Duodenal mucosa (tissue), 2 donors: ENCODE data around the gene MRC2.
"Not testable (repeated sequence)": the region's sequence is repeated elsewhere in the genome, so short reads cannot be mapped to it uniquely, and the experiment has no call there.

Experiments
- H3K27ac ChIP-seq: one replicate; pipeline ENCODE4 v1.7.0; 2013; ENCODE audit warnings: low read depth, low read length
- H3K27me3 ChIP-seq, 2 donors: one replicate each; pipeline ENCODE4 v1.7.0; 2013; ENCODE audit warnings: low read length in 2 of 2, control low read depth in 1 of 2; ENCODE audit not compliant: insufficient read depth in 2 of 2, control insufficient read depth in 1 of 2
- H3K36me3 ChIP-seq, 2 donors: one replicate each; pipeline ENCODE4 v1.7.0; 2013; ENCODE audit warnings: low read length in 2 of 2, control low read depth in 1 of 2; ENCODE audit not compliant: insufficient read depth in 2 of 2, control insufficient read depth in 1 of 2
- H3K4me1 ChIP-seq, 2 donors: one replicate each; pipeline ENCODE4 v1.7.0; 2013; ENCODE audit warnings: low read length in 2 of 2, control low read depth in 1 of 2; ENCODE audit not compliant: insufficient read depth in 2 of 2, control insufficient read depth in 1 of 2
- H3K4me3 ChIP-seq, 2 donors: one replicate each; pipeline ENCODE4 v1.7.0; 2013; ENCODE audit warnings: low read length in 2 of 2, low read depth in 1 of 2
- H3K9ac ChIP-seq, 2 donors: one replicate each; pipeline ENCODE4 v1.7.0; 2013; ENCODE audit warnings: low read length in 2 of 2, low read depth in 1 of 2
- H3K9me3 ChIP-seq, 2 donors: one replicate each; pipeline ENCODE4 v1.7.0; 2013; ENCODE audit warnings: low read length in 2 of 2, control low read depth in 1 of 2; ENCODE audit not compliant: control insufficient read depth in 1 of 2

Gene MRC2

GRCh38 chr17:62689441-62690167, 62.1 kb downstream of the MRC2 start:
- H3K4me1 ChIP-seq = no peaks in the 10 kb centered on the region
- no peaks in the 10 kb centered on the region for H3K27me3 ChIP-seq
- no peak overlapping the region for H3K9ac ChIP-seq
- H3K36me3 ChIP-seq = no peaks in the 10 kb centered on the region
- no peaks in the 10 kb centered on the region for H3K9me3 ChIP-seq
- no peak overlapping the region for H3K27ac ChIP-seq
- H3K4me3 ChIP-seq = no peak overlapping the region

- no peaks in the 10 kb centered on the region for H3K27me3 ChIP-seq
- no peak overlapping the region for H3K27ac ChIP-seq
- no peaks in the 10 kb centered on the region for H3K4me1 ChIP-seq
- no peak overlapping the region for H3K9ac ChIP-seq
- no peaks in the 10 kb centered on the region for H3K36me3 ChIP-seq
- H3K9me3 ChIP-seq = no peaks in the 10 kb centered on the region
- H3K4me3 ChIP-seq = no peak overlapping the region
Measured at GRCh38 chr17:62690168-62690897, 62.9 kb downstream of the MRC2 start.

GRCh38 chr17:62691589-62691915, 64.1 kb downstream of the MRC2 start:
- not testable (repeated sequence) for H3K4me3 ChIP-seq, H3K27ac ChIP-seq, H3K9ac ChIP-seq, H3K27me3 ChIP-seq, H3K36me3 ChIP-seq, H3K9me3 ChIP-seq, H3K4me1 ChIP-seq

- Histone ChIP-seq H3K9me3 (no peaks in the 10 kb centered on the region), H3K4me3 (no peak overlapping the region), H3K9ac (no peak overlapping the region), H3K4me1 (no peaks in the 10 kb centered on the region), H3K36me3 (no peaks in the 10 kb centered on the region), H3K27me3 (no peaks in the 10 kb centered on the region), H3K27ac (no peak overlapping the region)
Measured at GRCh38 chr17:62692159-62692651, 64.7 kb downstream of the MRC2 start.

GRCh38 chr17:62692721-62693431, 65.4 kb downstream of the MRC2 start:
- Histone ChIP-seq H3K4me1 (no peaks in the 10 kb centered on the region), H3K4me3 (no peak overlapping the region), H3K36me3 (no peaks in the 10 kb centered on the region), H3K9ac (no peak overlapping the region), H3K9me3 (no peaks in the 10 kb centered on the region), H3K27me3 (no peaks in the 10 kb centered on the region), H3K27ac (no peak overlapping the region)

- Histone ChIP-seq H3K4me1 (no peaks in the 10 kb centered on the region), H3K27me3 (no peaks in the 10 kb centered on the region)
Measured at GRCh38 chr17:62693616-62694409, 66.3 kb downstream of the MRC2 start.

GRCh38 chr17:62695093-62695738, 67.7 kb downstream of the MRC2 start:
- H3K4me3 ChIP-seq, H3K27ac ChIP-seq, H3K9ac ChIP-seq, H3K4me1 ChIP-seq, H3K27me3 ChIP-seq, H3K9me3 ChIP-seq, H3K36me3 ChIP-seq: not testable (repeated sequence)

More at GRCh38 chr17:62693616-62694409, 66.3 kb downstream of the MRC2 start:
- H3K9me3 ChIP-seq = no peaks in the 10 kb centered on the region
- H3K27ac ChIP-seq = no peak overlapping the region
- H3K4me3 ChIP-seq = no peak overlapping the region
- H3K9ac ChIP-seq = no peak overlapping the region
- H3K36me3 ChIP-seq = no peaks in the 10 kb centered on the region

- H3K4me1 ChIP-seq = no peaks in the 10 kb centered on the region
- no peak overlapping the region for H3K4me3 ChIP-seq
- H3K27me3 ChIP-seq = peaks cover 0 to 3% of the 10 kb centered on the region in 2 donors
- H3K27ac ChIP-seq = no peak overlapping the region
- no peaks in the 10 kb centered on the region for H3K36me3 ChIP-seq
- no peak overlapping the region for H3K9ac ChIP-seq
- no peaks in the 10 kb centered on the region for H3K9me3 ChIP-seq
Measured at GRCh38 chr17:62696256-62696655, 68.8 kb downstream of the MRC2 start.

GRCh38 chr17:62696726-62697490, 69.4 kb downstream of the MRC2 start:
- Histone ChIP-seq H3K36me3 (no peaks in the 10 kb centered on the region), H3K4me1 (no peaks in the 10 kb centered on the region), H3K9ac (no peak overlapping the region), H3K9me3 (no peaks in the 10 kb centered on the region), H3K27me3 (peaks cover 0 to 9% of the 10 kb centered on the region in 2 donors), H3K27ac (no peak overlapping the region), H3K4me3 (no peak overlapping the region)
